ENCODE measurements around the gene SIX3.

The SIX3 gene

DNA sequence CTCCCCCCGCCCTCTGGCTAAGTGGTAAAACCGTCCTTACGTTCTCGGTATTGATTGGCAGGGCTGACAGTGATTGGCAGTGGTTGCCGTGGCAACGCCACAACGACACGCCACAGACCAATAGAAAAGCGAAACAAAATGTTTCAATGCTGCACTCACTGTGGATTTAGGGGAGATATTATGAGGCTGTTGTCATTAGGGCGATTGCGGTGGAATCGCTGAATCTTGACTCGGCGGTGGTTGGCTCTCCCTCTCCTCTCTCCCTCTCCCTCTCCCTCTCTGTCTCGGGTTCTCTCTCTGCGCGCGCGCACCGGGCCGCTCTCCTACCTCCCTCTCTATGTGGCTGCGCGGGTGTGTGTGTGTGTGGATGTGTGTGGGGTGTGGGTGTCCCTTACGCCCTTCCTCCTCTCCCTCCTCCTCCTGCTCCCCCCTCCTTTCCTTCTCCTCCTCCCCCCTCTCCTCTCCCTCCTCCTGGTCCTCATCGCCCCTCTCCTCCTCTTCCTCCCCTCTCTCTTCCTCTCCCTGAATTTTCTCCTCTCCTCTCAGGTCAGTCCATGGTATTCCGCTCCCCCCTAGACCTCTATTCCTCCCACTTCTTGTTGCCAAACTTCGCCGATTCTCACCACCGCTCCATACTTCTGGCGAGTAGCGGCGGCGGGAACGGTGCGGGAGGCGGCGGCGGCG is at the start of gene SIX3:
Gene SIX3 (plus strand): TSS at position 152 of the 684 bp plus-strand sequence. CDS start 403 bp downstream, at position 555.
- DNase-seq (ENCODE audit: low read depth) = no peak

DNA sequence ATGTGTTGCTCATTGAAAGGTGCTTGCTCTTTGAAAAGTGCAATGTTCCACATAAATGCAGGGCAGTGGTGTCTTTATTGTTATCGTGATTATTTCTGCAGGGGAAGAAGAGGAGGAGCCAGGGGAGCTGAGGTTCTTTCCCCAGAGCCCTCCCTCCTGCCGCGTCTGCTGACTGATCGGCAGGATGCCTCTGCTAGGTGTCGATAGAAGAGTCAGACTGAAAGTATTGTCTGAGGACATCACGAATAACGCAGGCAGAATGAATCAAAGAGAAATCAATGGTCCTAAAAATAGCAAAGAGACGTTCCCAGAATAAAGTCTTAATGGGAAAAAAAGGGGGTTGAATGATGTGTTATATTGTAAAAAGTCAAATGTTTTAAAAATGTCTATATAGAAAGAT is 47.4 kb upstream of the SIX3 start:
- DNase-seq (ENCODE audit: low read depth) = no peak

- no peak for DNase-seq (ENCODE audit: low read depth)
Measured at GRCh38 chr2:44895061-44895460, 46.4 kb upstream of the SIX3 start.

- no peak for DNase-seq (ENCODE audit: low read depth)
Measured at GRCh38 chr2:44897406-44897805, 44.1 kb upstream of the SIX3 start.

GRCh38 chr2:44902217-44903137 is 39.0 kb upstream of the SIX3 start:
- DNase-seq (ENCODE audit: low read depth) = no peak

GRCh38 chr2:44904578-44904977 is 36.9 kb upstream of the SIX3 start:
- no peak for DNase-seq (ENCODE audit: low read depth)

DNA sequence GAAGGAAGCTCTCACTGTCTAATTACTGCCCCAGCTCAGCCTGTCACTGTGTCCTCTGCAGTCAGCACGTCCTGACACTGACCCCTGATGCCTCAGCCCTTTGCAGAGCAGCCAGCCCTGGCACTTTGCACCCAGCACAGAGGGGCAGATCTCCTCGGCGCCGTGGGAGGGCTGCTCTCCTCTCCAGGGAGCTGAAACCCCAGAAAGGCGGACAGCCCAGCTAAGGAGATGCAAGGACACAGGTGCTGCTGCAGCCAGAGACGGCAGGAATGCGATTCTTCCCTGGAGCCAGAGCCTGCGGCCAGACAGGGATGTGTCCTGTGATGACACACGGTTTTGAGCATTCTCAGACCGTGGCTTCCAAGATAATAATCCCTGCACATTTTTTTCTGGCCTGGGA is 34.5 kb upstream of the SIX3 start:
- DNase-seq (ENCODE audit: low read depth) = no peak

GRCh38 chr2:44909831-44910230 is 31.7 kb upstream of the SIX3 start:
- no peak for DNase-seq (ENCODE audit: low read depth)

DNA sequence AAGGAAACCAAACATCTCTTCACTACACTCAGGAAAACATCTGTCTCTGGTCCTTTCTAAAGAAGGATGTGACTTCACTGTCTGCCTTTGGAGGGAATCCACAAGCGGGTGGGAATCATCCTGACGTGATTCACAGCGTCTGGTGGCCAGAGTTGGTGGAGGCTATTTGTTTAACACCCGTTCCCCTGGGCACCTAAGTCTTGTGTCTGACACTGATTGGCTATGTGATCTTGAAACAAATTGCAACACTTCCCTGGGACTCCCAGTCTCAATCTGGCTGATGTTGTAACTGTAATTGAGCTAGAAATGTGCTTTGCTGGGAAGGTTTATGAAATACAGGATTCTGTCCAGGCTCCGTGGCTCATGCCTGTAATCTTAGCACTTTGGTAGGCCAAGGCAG is 28.8 kb upstream of the SIX3 start:
- DNase-seq (ENCODE audit: low read depth) = no peak

DNA sequence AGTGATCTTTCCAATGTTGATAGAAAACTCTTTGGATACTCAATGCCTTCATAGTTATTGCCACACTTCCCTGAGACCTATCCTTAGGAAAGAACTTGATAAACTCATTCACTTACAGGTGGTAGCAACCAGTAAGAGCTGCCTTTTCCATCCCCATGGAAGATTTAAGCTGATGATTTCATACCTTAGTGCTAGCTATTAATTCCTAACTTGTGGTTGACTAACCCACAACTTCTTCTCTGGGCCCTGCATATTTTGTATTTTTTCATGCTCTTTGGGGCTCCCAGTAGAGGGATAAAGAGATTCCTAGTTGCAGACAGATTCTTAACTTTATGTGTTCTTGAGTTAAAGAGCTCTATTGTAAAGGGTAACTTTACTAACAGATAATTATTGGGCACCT is 25.2 kb upstream of the SIX3 start:
- DNase-seq (ENCODE audit: low read depth) = no peak

GRCh38 chr2:44918095-44918775 is 23.3 kb upstream of the SIX3 start:
- DNase-seq (ENCODE audit: low read depth) = no peak

DNA sequence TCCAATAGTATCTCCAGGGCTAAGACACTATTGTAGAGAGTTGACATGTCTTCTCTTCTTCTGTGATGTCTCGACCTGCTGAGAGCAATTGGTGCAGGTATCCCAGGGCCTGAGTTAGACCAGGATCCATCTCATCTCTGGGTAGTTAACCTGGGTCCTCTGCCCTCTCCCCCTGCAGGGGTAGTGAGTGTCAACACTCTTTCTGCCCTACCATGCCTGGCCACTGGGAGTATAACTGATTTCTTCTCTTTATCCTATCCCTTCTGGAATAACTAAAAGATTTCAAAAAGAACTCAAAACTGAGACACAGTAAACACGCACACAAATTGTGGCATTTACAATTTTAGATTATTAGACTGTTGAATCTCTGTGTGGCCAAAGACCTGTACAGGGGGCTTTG is 20.8 kb upstream of the SIX3 start:
- no peak for DNase-seq (ENCODE audit: low read depth)

GRCh38 chr2:44922776-44923175 is 18.7 kb upstream of the SIX3 start:
- no peak for DNase-seq (ENCODE audit: low read depth)

DNA sequence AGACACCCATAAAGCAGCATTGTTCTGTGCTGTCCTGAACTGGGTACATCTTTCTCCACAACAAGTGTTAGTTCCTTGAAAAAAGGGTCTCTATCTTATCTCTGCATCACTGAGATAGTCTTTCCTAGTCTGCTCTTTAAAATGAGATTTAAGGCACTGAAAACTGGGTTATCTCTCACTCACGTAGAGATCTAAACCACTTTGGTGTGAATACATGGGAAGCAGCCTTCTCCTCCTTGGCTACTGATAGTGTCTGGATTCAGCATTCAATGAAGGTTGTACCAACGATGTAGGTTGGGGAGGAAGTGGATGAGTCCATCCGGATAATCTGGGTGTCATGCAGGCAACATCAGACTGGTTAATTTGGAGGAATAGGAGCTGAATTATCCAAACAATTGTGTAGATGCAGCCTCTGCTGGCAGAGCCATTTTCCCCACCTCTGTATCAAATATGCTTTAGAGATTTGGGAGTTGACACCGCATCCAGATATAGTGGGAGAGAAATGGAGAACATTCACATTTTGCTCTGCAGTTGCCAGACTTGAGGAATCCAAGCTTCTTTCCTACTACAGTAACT is 15.9 kb upstream of the SIX3 start:
- no peak for DNase-seq (ENCODE audit: low read depth)

GRCh38 chr2:44926957-44927356 is 14.5 kb upstream of the SIX3 start:
- no peak for DNase-seq (ENCODE audit: low read depth)

GRCh38 chr2:44927985-44928482 is 13.5 kb upstream of the SIX3 start:
- DNase-seq (ENCODE audit: low read depth) = no peak

DNA sequence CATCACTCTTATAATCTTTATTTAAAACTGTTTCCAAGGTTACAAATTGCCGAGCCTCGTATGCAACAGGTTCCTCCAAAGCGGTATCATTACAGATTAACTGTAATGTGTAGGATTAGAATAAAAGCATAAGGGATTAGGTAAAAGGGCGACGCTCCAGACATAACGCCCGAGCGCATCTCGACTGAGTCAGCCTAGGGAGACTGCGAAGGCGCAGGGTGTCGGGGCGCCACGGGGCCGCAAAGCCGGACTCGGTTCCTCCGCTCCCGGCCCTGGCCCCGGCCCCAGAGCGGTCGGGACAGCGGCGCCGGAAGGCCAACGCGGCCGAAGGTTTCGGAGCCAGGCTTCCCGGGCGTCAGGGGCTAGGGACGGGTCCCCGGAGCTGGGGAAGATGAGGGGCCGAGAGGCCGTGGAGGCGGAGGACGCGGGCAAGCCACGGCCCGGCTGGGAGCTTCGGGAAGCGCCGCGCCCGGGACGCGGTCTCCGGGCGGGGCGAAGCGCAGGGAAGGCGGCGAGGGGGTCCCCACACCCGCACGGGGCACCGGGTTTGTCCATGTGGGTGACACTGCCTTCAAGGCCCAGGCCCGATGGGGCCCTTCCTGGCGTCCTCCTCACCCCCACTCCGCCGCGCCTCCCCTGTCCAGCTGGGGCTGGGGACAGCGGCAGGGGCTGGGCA is 12.9 kb upstream of the SIX3 start:
- DNase-seq (ENCODE audit: low read depth) = no peak

DNA sequence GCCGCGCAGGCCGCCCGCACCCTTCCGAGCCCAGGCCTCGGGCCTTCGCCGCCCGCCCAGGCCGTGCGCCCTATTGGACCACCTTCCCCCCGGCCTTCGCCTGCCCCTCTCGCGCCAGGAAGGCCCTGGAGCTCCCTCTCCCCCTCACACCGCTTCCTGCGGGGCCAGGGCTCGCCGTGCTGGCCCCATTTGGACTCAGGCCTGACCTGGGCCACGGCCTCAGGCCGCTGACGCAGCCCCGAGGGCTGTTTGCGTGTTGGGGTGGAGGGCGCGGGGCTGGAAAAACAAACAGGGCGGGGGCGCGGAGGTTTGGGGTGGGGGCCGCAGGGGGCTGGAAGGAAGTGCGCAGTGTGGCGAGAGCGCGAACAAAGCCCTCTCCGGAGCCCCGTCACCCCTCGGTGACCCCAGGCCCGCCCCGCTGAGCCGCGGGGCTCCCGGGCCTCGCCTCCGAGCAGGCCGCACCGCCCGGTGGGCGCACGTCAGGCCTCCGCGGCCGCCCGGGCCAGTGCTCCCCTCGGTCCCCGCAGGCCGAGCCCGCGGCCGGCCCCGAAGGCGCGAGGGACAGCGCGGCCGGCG is 12.3 kb upstream of the SIX3 start:
- no peak for DNase-seq (ENCODE audit: low read depth)

DNA sequence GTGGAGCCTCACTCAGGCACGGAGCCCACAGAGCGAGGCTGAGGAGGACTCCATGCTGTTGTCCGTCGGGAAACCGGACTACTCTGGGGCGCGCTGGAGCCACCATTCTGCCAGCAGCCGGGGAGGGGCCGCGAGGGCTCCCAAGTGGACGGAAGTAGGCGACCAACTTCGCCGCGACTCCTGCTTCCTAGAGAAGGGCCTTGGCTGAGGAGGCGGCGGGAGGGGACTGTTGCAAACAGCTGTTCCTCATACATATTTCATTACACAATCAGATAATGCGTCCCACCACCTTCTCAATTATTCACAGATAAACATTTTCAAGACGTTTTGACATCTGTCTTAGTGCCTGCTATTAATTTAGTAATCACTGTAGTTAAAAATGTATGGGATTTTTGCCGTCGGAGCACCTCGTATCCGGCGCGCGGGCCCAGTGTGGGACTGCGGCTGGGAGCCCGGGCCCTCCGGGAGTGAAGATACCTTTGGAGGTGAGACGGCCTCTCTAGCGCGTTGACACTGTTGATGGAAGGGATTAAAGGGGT is 11.7 kb upstream of the SIX3 start:
- no peak for DNase-seq (ENCODE audit: low read depth)

- no peak for DNase-seq (ENCODE audit: low read depth)
Measured at GRCh38 chr2:44930274-44931197, 11.0 kb upstream of the SIX3 start.

Measured in stimulated activated CD8-positive, alpha-beta memory T cell treated with anti-CD3 and anti-CD28 coated beads, Interleukin-7, amount 100 ng/mL, for 24 hours (primary cell).